Endothelial cell of umbilical vein (primary cell): ENCODE results near the gene ZDHHC24. TPM values are rescaled to one million over a fixed set of nuclear protein-coding genes. Genes with fewer than 3 reads are reported as not detected.

Source experiments
- BruUV-seq: library from RNA; stranded (reverse); fragments of 400-500 nt; replicated peaks from 2 replicates; lab custom pipeline; 2021; lab: Mats Ljungman, UMichigan
- CTCF ChIA-PET: fragments of 300-600, 350-600 bp; sonication (Branson Sonifier 250); formaldehyde crosslinking; loops from one replicate; lab custom pipeline; 2021; ENCODE audit warnings: antibody characterized with exemption, inconsistent platforms; lab: Charles Lee
- POLR2A ChIA-PET: fragments of 300-600, 350-600 bp; sonication (Branson Sonifier 250); formaldehyde crosslinking; loops from one replicate; lab custom pipeline; 2021; ENCODE audit warnings: antibody characterized with exemption, inconsistent platforms; lab: Charles Lee
- DNase-seq: peaks from one replicate; pipeline ENCODE4 v3.0.0-alpha.2; 2011; ENCODE audit warnings: low read depth, low spot score
- FAIRE-seq: peaks from 2 replicates; lab custom pipeline; 2011; peaks lifted over from hg19 to GRCh38; lab: Jason Lieb, UNC
- H2AFZ ChIP-seq: 2 replicates; pipeline ENCODE4 v1.6.0; 2012; ENCODE audit warnings: low read depth, low read length, control low read depth, inconsistent platforms
- H3K27ac ChIP-seq: 2 replicates; pipeline ENCODE4 v1.5.1; 2011; ENCODE audit warnings: low read depth, mild to moderate bottlenecking, control low read depth, low read length, moderate library complexity; ENCODE audit not compliant: insufficient read depth
- H3K27me3 ChIP-seq, 2 experiments: 2 replicates each; pipeline versions ENCODE4 v1.6.0 to v1.6.1; 2011; ENCODE audit warnings: low read length in 2 of 2, mixed read lengths in 1 of 2; ENCODE audit not compliant: control insufficient read depth in 2 of 2, insufficient read depth in 2 of 2
- H3K36me3 ChIP-seq, 2 experiments: 2 replicates in 1 of 2; 3 replicates in 1 of 2; pipeline ENCODE4 v1.5.1; 2011; ENCODE audit warnings: low read length in 2 of 2, mild to moderate bottlenecking in 1 of 2, moderate library complexity in 1 of 2; ENCODE audit not compliant: control insufficient read depth in 2 of 2, insufficient read depth in 2 of 2; ENCODE audit errors: extremely low read depth in 1 of 2
- H3K4me1 ChIP-seq: 3 replicates; pipeline ENCODE4 v1.5.1; 2011; ENCODE audit warnings: mild to moderate bottlenecking, low read length; ENCODE audit not compliant: control insufficient read depth, insufficient read depth; ENCODE audit errors: extremely low read depth
- H3K4me2 ChIP-seq: 2 replicates; pipeline ENCODE4 v1.6.1; 2011; ENCODE audit warnings: low read length, control low read depth, mixed read lengths; ENCODE audit not compliant: insufficient read depth
- H3K4me3 ChIP-seq, 3 experiments: fragments of 200-600 bp in 1 of 3; sonication (generic), shearing (Covaris generic) in 1 of 3; replicated peaks in 1 of 3; 2 replicates each; pipeline ENCODE4 v1.5.1; 2011 to 2016; ENCODE audit warnings: control low read depth in 3 of 3, low read length in 3 of 3, mild to moderate bottlenecking in 2 of 3, inconsistent platforms in 1 of 3, low read depth in 1 of 3, moderate library complexity in 1 of 3; ENCODE audit not compliant: insufficient read depth in 1 of 3
- H3K79me2 ChIP-seq: 2 replicates; pipeline ENCODE4 v1.6.0; 2012; ENCODE audit warnings: low read length, inconsistent platforms; ENCODE audit not compliant: control insufficient read depth, insufficient read depth
- H3K9ac ChIP-seq: replicated peaks from 2 replicates; pipeline ENCODE3; 2011; ENCODE audit warnings: low read length, control low read depth; ENCODE audit not compliant: insufficient read depth; ENCODE audit errors: extremely low read depth
- H3K9me1 ChIP-seq: replicated peaks from 3 replicates; pipeline ENCODE4 v1.6.0; 2011; ENCODE audit warnings: mild to moderate bottlenecking, low read length; ENCODE audit not compliant: control insufficient read depth, insufficient read depth; ENCODE audit errors: extremely low read depth
- H3K9me3 ChIP-seq: replicated peaks from 2 replicates; pipeline ENCODE4 v1.5.1; 2012; ENCODE audit warnings: low read length, inconsistent platforms; ENCODE audit not compliant: control insufficient read depth, insufficient read depth
- H4K20me1 ChIP-seq: replicated peaks from 2 replicates; pipeline ENCODE3; 2011; ENCODE audit warnings: mild to moderate bottlenecking, low read length; ENCODE audit not compliant: control insufficient read depth, insufficient read depth; ENCODE audit errors: extremely low read depth
- CTCF ChIP-seq, 2 donors: IDR thresholded peaks; 1 replicate in 1 of 2; 2 replicates in 1 of 2; pipeline ENCODE4 v1.5.1; 2011; ENCODE audit warnings: low read length in 2 of 2, mild to moderate bottlenecking in 2 of 2, moderate library complexity in 2 of 2, control low read depth in 1 of 2, inconsistent platforms in 1 of 2, low read depth in 1 of 2; ENCODE audit not compliant: insufficient read depth in 1 of 2; ENCODE audit errors: extremely low read depth in 1 of 2
- FOS ChIP-seq: IDR thresholded peaks from 2 replicates; pipeline ENCODE4 v1.6.1; 2011; ENCODE audit warnings: mild to moderate bottlenecking, low read length, moderate library complexity, borderline replicate concordance; ENCODE audit not compliant: insufficient read depth
- GATA2 ChIP-seq: IDR thresholded peaks from 2 replicates; pipeline ENCODE4 v1.7.0; 2011; ENCODE audit warnings: low read depth, mild to moderate bottlenecking, moderate library complexity, mixed read lengths, low read length; ENCODE audit not compliant: insufficient read length, insufficient read depth
- JUN ChIP-seq: IDR thresholded peaks from 2 replicates; pipeline ENCODE4 v1.6.1; 2011; ENCODE audit warnings: borderline replicate concordance, low read depth; ENCODE audit not compliant: insufficient read length, insufficient read depth
- MYC ChIP-seq: IDR thresholded peaks from one replicate; pipeline ENCODE4 v1.6.1; 2011; ENCODE audit warnings: mild to moderate bottlenecking, low read depth, low read length
- POLR2A ChIP-seq: IDR thresholded peaks from 2 replicates; pipeline ENCODE4 v1.6.1; 2012; ENCODE audit warnings: low read depth, mild to moderate bottlenecking, control low read depth, low read length
- POLR2AphosphoS5 ChIP-seq: IDR thresholded peaks from 2 replicates; pipeline ENCODE4 v1.6.1; 2012; ENCODE audit warnings: low read depth, mild to moderate bottlenecking, control low read depth, low read length, moderate library complexity; ENCODE audit not compliant: insufficient read depth
- dilution Hi-C: fragments of 300-500 bp; cut with MboI; formaldehyde crosslinking; loops from one replicate; pipeline ENCODE4 v1.15.0; 2019; ENCODE audit warnings: low sequenced_read_pairs; ENCODE audit not compliant: extremely low pct_ligation_motif_present
- intact Hi-C: fragments of 100-400 bp; cut with micrococcal nuclease; formaldehyde crosslinking; loops from one replicate; pipeline ENCODE4 v1.10.0; 2022
- polyA plus RNA-seq, 4 experiments: library from polyadenylated mRNA; depleted of rRNA in 3 of 4; stranded (reverse) in 3 of 4; unstranded in 1 of 4; fragments of >200 nt; gene quantifications; 2 replicates each; pipeline versions ENCODE4 v1.2.1 to v1.2.3, GENCODE V29; 2011 to 2012; ENCODE audit warnings: missing spikeins in 1 of 4
- total RNA-seq: library from RNA; stranded (reverse); gene quantifications from 2 replicates; pipeline ENCODE4 v1.2.3, GENCODE V29; 2021

The ZDHHC24 gene
- total and polyA plus RNA-seq, 2 donors (not counting 3 experiments of a cell fraction or from before 2014, with no cell fraction given): 20.1 to 21.1 TPM

GRCh38 chr11:66593303-66593635 is 47.4 kb upstream of the ZDHHC24 start:
- TF ChIP-seq GATA2 (no peak), POLR2A (no peak), FOS (no peak), JUN (no peak), POLR2AphosphoS5 (no peak), CTCF (IDR thresholded peaks at IDR 0.05; ENCODE audit: extremely low read depth in 1 of 2, insufficient read depth in 1 of 2, low read depth in 1 of 2, low read length in 2 of 2) (no peak), MYC (no peak)
- intact Hi-C loops: loop anchor here (1.0 to 5.0 kb wide), 4 partner anchors 23 to 84 kb away; partner anchors contain the start of genes RBM14, RBM4 and RBM4B
- peak overlapping the region; percentile 22 to 63 (median 60) for H3K4me3 ChIP-seq

More at GRCh38 chr11:66593303-66593635, 47.4 kb upstream of the ZDHHC24 start:
- no TSS peak for BruUV-seq
- CTCF ChIA-PET: interaction anchor here (1.0 to 1.3 kb wide), 9 partner anchors 12 to 85 kb away, joined by 3 to 10 read pairs (median 5); partner anchors contain the start of gene CTSF
- DNase-seq: no peak
- dilution Hi-C loops: no loop called here
- Histone ChIP-seq H3K9me3 (no peaks in the 10 kb centered on the region), H3K36me3 (no peaks in the 10 kb centered on the region), H4K20me1 (no peaks in the 10 kb centered on the region), H3K27ac (no peak overlapping the region), H2AFZ (peak overlapping the region; percentile 83), H3K4me1 (peaks cover 5% of the 10 kb centered on the region), H3K9me1 (no peaks in the 10 kb centered on the region), H3K27me3 (peaks cover 0 to 2% of the 10 kb centered on the region in 2 experiments), H3K79me2 (no peaks in the 10 kb centered on the region), H3K4me2 (peak overlapping the region; percentile 65), H3K9ac (peak overlapping the region; percentile 59)
- POLR2A ChIA-PET: no interaction called here
- FAIRE-seq: peak; percentile 38
